Activated CD4-positive, alpha-beta T cell treated with anti-CD3 and anti-CD28 coated beads, Interleukin-2, Interleukin-4, amounts not matched to agents 100 ng/mL and 50 ng/mL, durations not matched to agents 16 hours and 8 hours (primary cell): ENCODE measurements around the gene CLCA1.

Source experiments
- DNase-seq: peaks from one replicate; pipeline ENCODE4 v3.0.0-alpha.2; 2020; ENCODE audit warnings: low spot score

CLCA1 gene, protein sequence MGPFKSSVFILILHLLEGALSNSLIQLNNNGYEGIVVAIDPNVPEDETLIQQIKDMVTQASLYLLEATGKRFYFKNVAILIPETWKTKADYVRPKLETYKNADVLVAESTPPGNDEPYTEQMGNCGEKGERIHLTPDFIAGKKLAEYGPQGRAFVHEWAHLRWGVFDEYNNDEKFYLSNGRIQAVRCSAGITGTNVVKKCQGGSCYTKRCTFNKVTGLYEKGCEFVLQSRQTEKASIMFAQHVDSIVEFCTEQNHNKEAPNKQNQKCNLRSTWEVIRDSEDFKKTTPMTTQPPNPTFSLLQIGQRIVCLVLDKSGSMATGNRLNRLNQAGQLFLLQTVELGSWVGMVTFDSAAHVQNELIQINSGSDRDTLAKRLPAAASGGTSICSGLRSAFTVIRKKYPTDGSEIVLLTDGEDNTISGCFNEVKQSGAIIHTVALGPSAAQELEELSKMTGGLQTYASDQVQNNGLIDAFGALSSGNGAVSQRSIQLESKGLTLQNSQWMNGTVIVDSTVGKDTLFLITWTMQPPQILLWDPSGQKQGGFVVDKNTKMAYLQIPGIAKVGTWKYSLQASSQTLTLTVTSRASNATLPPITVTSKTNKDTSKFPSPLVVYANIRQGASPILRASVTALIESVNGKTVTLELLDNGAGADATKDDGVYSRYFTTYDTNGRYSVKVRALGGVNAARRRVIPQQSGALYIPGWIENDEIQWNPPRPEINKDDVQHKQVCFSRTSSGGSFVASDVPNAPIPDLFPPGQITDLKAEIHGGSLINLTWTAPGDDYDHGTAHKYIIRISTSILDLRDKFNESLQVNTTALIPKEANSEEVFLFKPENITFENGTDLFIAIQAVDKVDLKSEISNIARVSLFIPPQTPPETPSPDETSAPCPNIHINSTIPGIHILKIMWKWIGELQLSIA

GRCh38 chr1:86468501-86468977 lies at the start of gene CLCA1:
CLCA1 (plus strand) TSS chr1:86468927; CDS start chr1:86468972, 45 bp downstream.
- no peak for DNase-seq

- peak; percentile 58 for DNase-seq
Measured at GRCh38 chr1:86419277-86419903, 49.3 kb upstream of the CLCA1 start.

DNA sequence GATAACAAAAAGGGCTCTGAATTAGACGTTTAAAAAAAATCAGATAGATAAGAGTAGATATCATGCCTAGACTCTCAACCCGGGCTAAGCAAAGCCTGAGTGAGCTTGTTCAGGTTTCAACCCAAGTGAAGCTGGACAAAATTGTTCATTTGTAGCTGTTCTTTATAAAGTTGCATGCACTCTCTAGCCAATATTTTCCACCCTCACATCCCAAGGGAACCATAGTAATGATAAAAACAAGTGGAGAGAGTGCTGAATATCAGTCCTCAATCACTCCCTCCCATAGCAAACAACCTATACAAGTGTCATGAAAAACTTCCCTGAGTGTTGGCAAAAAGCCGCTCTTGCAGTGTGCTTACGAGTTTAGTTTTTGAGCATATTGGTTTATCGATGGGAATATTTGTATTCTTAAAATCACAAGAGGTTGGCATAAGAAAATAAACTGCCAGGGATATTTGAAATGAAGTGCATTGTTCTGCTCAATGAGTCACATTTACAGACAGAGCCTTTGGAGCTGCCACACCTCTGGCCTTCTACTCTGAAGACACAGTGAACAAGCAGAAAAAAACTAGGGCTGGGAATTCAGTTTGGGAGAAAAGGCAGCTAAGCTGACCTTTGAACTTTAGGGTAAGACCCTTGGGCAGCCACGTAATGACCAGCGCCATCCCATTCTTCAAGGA lies 47.0 kb upstream of the CLCA1 start:
- DNase-seq, result no peak

- no peak for DNase-seq
Measured at GRCh38 chr1:86423473-86423872, 45.3 kb upstream of the CLCA1 start.

DNA sequence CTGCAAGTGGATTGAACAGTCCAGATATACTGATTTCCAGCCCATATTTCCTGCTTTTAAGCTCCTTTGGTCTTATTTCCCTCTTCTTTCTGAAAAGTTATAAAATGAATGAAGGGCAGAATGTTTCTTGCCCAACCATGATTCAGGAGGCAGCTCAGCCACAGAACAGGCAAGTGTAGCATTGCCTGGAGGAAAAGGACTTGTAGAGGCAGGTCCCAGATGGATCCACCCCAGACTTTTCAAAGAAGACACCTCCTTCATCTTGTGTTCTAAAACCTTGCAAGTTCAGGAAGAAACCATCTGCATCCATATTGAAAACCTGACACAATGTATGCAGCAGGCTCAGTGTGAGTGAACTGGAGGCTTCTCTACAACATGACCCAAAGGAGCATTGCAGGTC lies 44.9 kb upstream of the CLCA1 start, which contains the start of gene CLCA2:
Gene CLCA2 (plus strand): TSS at position 299 of the 400 bp plus-strand sequence. CDS start 77 bp downstream, at position 376.
- no peak for DNase-seq

- DNase-seq, result no peak
Measured at GRCh38 chr1:86429122-86429725, 39.5 kb upstream of the CLCA1 start.

- peak; percentile 65 for DNase-seq
Measured at GRCh38 chr1:86429835-86430234, 38.9 kb upstream of the CLCA1 start.

DNA sequence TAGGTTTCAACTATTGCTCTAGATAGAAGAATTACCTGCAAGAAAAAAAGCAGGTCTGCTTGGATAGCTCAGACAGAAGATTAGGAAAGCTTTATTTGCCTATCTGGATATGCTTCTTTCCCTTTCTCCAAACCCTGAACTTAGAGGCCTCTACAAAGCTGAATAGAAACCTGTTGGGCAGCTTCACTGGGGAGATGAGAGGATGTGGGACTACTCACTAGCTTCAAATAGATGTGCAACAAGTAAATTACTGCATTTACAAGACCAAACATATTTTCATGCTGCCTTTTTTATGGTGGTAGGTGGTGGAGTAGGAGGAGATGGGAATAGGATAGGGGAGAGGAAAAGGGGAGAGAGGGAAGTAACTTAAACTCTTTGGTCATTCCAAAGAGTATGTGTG lies 38.4 kb upstream of the CLCA1 start:
- no peak for DNase-seq

DNA sequence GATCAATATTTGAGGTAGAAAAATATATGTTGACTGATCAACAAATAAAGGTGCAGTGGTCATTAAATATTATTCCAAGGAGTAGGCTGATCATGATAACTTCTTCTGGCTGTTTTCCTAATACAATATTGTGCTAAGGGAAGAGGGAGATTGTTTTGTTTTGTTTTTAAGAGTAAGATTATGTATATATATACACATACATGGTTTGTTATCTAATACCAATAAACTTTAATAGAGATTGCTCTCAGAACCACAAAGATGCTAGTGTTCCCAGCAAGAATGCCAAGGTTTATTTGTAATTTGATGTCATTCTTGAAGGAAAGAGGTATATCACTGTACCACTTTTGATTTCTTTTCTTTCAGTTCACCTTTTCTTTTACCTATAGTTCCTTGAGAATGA lies 34.7 kb upstream of the CLCA1 start:
- no peak for DNase-seq

DNA sequence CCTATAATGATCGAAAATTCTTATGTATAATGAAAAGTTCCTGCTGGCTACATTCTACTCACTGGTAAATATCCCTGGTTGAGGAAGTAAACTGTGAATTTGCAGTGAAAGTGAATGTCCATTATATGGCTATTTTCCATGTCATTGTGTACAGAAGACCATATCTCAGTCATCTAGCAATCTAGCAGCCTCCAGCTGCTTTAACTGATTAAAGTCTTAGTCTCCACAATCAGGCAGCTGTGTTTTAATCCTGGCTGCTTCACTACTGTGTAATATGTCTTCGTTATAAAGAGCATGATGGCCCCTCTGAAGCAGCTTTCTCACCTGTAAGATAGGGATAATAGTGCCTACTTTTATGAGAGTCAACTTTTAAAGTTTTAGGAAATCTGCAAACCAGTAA lies 33.4 kb upstream of the CLCA1 start:
- no peak for DNase-seq

GRCh38 chr1:86436041-86436440 lies 32.7 kb upstream of the CLCA1 start:
- DNase-seq, result no peak

GRCh38 chr1:86441581-86441980 lies 27.1 kb upstream of the CLCA1 start:
- no peak for DNase-seq

DNA sequence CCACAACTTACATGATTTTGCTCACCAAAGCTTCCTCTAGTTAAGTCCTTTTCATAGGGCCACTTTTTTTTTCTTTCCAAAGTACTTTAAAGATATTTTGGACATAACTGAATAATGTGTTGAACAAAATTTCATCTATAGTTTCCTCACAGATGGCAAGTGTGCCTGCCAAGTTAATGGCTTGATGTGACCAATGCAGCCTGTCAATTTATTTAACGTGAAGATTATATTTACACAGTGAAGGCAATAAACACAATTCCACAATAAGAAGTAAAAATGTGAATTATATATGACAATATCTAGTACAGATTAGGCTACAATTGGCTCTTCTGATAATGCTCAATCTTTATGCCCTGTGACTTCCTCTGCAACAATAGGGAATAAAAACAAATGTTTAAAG lies 26.7 kb upstream of the CLCA1 start:
- no peak for DNase-seq

DNA sequence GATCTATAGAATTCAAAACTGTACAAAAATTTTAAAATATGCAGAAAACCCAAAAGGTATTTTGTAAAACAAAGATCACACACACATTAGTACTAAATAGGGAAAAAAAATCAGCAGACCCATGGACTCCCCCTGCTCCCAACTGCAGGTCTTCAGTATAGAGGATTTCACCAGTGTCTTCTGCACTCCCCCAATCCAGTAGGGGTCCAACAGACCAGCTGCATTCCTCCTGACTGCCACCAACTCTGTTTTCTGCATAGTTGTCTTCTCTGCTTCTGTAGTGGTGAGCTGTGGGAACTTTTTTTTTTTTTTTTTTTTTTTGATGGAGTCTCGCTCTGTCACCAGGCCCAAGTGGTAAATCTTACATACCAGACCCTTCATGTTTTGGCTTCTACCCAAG lies 22.8 kb upstream of the CLCA1 start:
- no peak for DNase-seq

- DNase-seq, result no peak
Measured at GRCh38 chr1:86447198-86447790, 21.4 kb upstream of the CLCA1 start.

GRCh38 chr1:86448670-86449069 lies 20.1 kb upstream of the CLCA1 start:
- no peak for DNase-seq

DNA sequence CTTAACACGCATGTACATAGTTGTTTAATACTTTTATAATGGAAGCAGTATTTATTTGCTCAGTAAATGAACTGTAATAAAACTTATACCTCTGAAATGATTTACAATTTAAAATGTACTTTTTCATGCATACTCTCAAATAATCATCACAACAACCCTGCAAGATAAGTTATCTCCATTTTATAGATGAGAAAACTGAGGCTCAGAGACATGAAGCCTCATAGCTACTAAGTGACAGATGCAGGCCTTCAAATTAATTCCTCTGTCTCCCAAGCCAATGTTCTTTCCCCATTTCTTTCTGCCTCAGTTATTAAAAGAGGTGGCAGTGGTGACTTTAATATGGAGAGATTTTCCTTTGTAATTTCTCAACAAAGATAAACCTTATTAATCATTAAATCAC lies 19.6 kb upstream of the CLCA1 start:
- no peak for DNase-seq

DNA sequence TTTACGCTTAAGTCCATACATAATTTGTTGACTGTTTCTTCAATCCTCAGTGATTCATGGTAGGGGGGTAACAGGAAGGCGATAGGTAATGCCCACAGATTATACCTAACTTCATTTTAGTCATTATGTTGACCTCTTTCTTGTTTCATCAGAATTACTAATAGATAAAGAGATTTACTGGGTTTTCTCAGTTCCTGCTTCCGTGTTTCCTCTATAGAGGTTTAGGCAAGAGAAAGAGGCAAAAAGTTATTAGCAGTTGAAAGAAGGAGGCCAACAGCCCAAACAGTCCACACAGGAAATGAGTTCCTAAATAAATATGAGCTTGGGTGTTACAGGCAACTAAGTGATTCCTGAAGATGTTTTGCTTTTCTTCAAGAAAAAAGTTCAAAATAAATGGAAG lies 17.9 kb upstream of the CLCA1 start:
- no peak for DNase-seq

DNA sequence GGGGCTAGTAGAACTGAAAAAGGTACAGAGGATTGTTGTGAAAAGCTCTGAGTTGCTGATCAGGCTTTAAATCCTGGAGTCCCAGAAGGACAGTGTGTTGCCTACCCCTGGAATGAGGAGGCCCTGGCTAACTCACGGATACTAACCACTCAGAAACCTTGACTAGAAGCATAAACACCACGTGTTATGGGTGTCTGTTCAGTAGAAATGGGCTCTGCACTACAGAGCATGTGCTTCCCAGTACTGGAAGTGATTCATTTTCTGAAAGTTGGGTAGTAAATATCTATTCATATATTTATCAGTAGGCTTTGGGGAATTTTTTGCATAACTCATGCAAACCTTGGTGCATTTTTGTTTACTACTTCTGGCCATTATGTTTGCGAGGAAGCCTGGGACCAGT lies 15.1 kb upstream of the CLCA1 start:
- no peak for DNase-seq

DNA sequence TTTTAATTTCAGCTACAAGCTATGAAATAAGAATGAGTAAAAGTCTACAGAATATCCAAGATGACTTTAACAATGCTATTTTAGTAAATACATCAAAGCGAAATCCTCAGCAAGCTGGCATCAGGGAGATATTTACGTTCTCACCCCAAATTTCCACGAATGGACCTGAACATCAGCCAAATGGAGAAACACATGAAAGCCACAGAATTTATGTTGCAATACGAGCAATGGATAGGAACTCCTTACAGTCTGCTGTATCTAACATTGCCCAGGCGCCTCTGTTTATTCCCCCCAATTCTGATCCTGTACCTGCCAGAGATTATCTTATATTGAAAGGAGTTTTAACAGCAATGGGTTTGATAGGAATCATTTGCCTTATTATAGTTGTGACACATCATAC lies 13.7 kb upstream of the CLCA1 start:
- DNase-seq, result no peak

- DNase-seq, result no peak
Measured at GRCh38 chr1:86460998-86461397, 7.7 kb upstream of the CLCA1 start.
